Measurements from ENCODE around the gene UBE3B. TPM values are rescaled to one million over a fixed set of nuclear protein-coding genes. Genes with fewer than 3 reads are reported as not detected.

UBE3B gene
- total RNA-seq, 1 donor from 2014 or later: 34.4 TPM

DNA sequence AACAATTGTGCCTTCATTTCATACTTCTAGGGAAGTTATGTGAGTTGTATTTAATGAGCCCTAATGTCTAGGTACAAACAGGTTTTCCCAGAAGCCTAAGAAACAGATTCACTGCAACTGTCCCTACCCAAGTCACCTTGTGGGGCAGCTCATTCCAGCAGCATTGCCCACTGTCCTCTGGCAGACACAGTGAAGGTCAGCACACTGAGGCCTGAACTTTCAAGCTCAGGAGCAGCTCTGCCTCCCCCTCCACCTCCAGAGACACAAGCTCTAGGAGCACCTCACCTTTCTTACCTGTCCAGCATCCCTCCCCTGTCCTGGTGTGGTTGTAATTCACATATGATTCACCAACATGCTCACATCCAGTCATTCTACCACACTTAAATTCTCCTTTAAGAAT is 15.7 kb downstream of the UBE3B start:
- H3K27me3 ChIP-seq (ENCODE audit: insufficient read depth, low read length): no peaks in the 10 kb centered on the region
- H3K4me1 ChIP-seq (ENCODE audit: insufficient read depth, low read length): peaks cover 9% of the 10 kb centered on the region
- no peak overlapping the region for H3K4me2 ChIP-seq (ENCODE audit: low read length)
- no peak for TF ChIP-seq EZH2 (IDR thresholded peaks at IDR 0.05; ENCODE audit: insufficient read depth, low read length)
- no peak overlapping the region for H3K4me3 ChIP-seq (ENCODE audit: insufficient read depth, low read depth, low read length)
- no peaks in the 10 kb centered on the region for H3K79me2 ChIP-seq (ENCODE audit: insufficient read depth, low read length)
- peaks cover 37% of the 10 kb centered on the region for H3K36me3 ChIP-seq (ENCODE audit: insufficient read depth, low read length)
- Mint-ChIP-seq H3K36me3 (ENCODE audit: low read depth, unreplicated experiment) (peaks cover 20% of the 10 kb centered on the region), H3K9me3 (ENCODE audit: unreplicated experiment) (no peaks in the 10 kb centered on the region), H3K27me3 (ENCODE audit: low read depth, unreplicated experiment) (no peaks in the 10 kb centered on the region), H3K27ac (ENCODE audit: unreplicated experiment) (no peak overlapping the region), H3K4me1 (ENCODE audit: low read depth, unreplicated experiment) (peaks cover 11% of the 10 kb centered on the region), H3K4me3 (ENCODE audit: unreplicated experiment) (no peak overlapping the region)
- no peak overlapping the region for H2AFZ ChIP-seq (ENCODE audit: low read depth, low read length)
- H3K9me3 ChIP-seq (ENCODE audit: insufficient read depth, low read depth, low read length): no peaks in the 10 kb centered on the region
- FAIRE-seq (no peak), DNase-seq (ENCODE audit: low read depth) (no peak)
- no peak overlapping the region for H3K9ac ChIP-seq (ENCODE audit: low read length)
- no peaks in the 10 kb centered on the region for H4K20me1 ChIP-seq (ENCODE audit: insufficient read depth, low read length)
- no peak overlapping the region for H3K27ac ChIP-seq (ENCODE audit: low read depth, low read length)

- Histone ChIP-seq H3K36me3 (ENCODE audit: insufficient read depth, low read length) (peaks cover 31% of the 10 kb centered on the region), H3K27me3 (ENCODE audit: insufficient read depth, low read length) (no peaks in the 10 kb centered on the region), H3K27ac (ENCODE audit: low read depth, low read length) (no peak overlapping the region), H3K4me3 (ENCODE audit: insufficient read depth, low read depth, low read length) (no peak overlapping the region), H3K9me3 (ENCODE audit: insufficient read depth, low read depth, low read length) (no peaks in the 10 kb centered on the region), H4K20me1 (ENCODE audit: insufficient read depth, low read length) (no peaks in the 10 kb centered on the region), H3K4me1 (ENCODE audit: insufficient read depth, low read length) (peaks cover 10% of the 10 kb centered on the region), H3K9ac (ENCODE audit: low read length) (no peak overlapping the region), H3K79me2 (ENCODE audit: insufficient read depth, low read length) (no peaks in the 10 kb centered on the region), H2AFZ (ENCODE audit: low read depth, low read length) (no peak overlapping the region), H3K4me2 (ENCODE audit: low read length) (no peak overlapping the region)
- no peak overlapping the region for H3K27ac Mint-ChIP-seq (ENCODE audit: unreplicated experiment)
- no peak for TF ChIP-seq EZH2 (IDR thresholded peaks at IDR 0.05; ENCODE audit: insufficient read depth, low read length)
- peaks cover 18% of the 10 kb centered on the region for H3K36me3 Mint-ChIP-seq (ENCODE audit: low read depth, unreplicated experiment)
- H3K4me3 Mint-ChIP-seq (ENCODE audit: unreplicated experiment): no peak overlapping the region
- no peak for DNase-seq (ENCODE audit: low read depth)
- H3K4me1 Mint-ChIP-seq (ENCODE audit: low read depth, unreplicated experiment): peaks cover 13% of the 10 kb centered on the region
- H3K27me3 Mint-ChIP-seq (ENCODE audit: low read depth, unreplicated experiment): no peaks in the 10 kb centered on the region
- no peak for FAIRE-seq
- no peaks in the 10 kb centered on the region for H3K9me3 Mint-ChIP-seq (ENCODE audit: unreplicated experiment)
Observed at GRCh38 chr12:109493938-109494337, 16.5 kb downstream of the UBE3B start.

GRCh38 chr12:109494348-109494881 is 17.0 kb downstream of the UBE3B start:
- no peaks in the 10 kb centered on the region for H3K27me3 ChIP-seq (ENCODE audit: insufficient read depth, low read length)
- H3K27me3 Mint-ChIP-seq (ENCODE audit: low read depth, unreplicated experiment): no peaks in the 10 kb centered on the region
- H3K9ac ChIP-seq (ENCODE audit: low read length): no peak overlapping the region
- peaks cover 18% of the 10 kb centered on the region for H3K36me3 Mint-ChIP-seq (ENCODE audit: low read depth, unreplicated experiment)
- H3K4me1 ChIP-seq (ENCODE audit: insufficient read depth, low read length): peaks cover 10% of the 10 kb centered on the region
- H4K20me1 ChIP-seq (ENCODE audit: insufficient read depth, low read length): no peaks in the 10 kb centered on the region
- no peak overlapping the region for H3K4me3 Mint-ChIP-seq (ENCODE audit: unreplicated experiment)
- H3K9me3 ChIP-seq (ENCODE audit: insufficient read depth, low read depth, low read length): no peaks in the 10 kb centered on the region
- FAIRE-seq: no peak
- no peak for DNase-seq (ENCODE audit: low read depth)
- H3K27ac ChIP-seq (ENCODE audit: low read depth, low read length): no peak overlapping the region
- no peaks in the 10 kb centered on the region for H3K9me3 Mint-ChIP-seq (ENCODE audit: unreplicated experiment)
- no peak overlapping the region for H3K4me2 ChIP-seq (ENCODE audit: low read length)
- no peak overlapping the region for H3K27ac Mint-ChIP-seq (ENCODE audit: unreplicated experiment)
- no peak overlapping the region for H2AFZ ChIP-seq (ENCODE audit: low read depth, low read length)
- H3K36me3 ChIP-seq (ENCODE audit: insufficient read depth, low read length): peaks cover 28% of the 10 kb centered on the region
- no peak overlapping the region for H3K4me3 ChIP-seq (ENCODE audit: insufficient read depth, low read depth, low read length)
- peaks cover 13% of the 10 kb centered on the region for H3K4me1 Mint-ChIP-seq (ENCODE audit: low read depth, unreplicated experiment)
- H3K79me2 ChIP-seq (ENCODE audit: insufficient read depth, low read length): no peaks in the 10 kb centered on the region
- TF ChIP-seq, protein P1, sequence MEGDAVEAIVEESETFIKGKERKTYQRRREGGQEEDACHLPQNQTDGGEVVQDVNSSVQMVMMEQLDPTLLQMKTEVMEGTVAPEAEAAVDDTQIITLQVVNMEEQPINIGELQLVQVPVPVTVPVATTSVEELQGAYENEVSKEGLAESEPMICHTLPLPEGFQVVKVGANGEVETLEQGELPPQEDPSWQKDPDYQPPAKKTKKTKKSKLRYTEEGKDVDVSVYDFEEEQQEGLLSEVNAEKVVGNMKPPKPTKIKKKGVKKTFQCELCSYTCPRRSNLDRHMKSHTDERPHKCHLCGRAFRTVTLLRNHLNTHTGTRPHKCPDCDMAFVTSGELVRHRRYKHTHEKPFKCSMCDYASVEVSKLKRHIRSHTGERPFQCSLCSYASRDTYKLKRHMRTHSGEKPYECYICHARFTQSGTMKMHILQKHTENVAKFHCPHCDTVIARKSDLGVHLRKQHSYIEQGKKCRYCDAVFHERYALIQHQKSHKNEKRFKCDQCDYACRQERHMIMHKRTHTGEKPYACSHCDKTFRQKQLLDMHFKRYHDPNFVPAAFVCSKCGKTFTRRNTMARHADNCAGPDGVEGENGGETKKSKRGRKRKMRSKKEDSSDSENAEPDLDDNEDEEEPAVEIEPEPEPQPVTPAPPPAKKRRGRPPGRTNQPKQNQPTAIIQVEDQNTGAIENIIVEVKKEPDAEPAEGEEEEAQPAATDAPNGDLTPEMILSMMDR (IDR thresholded peaks at IDR 0.05; ENCODE audit: insufficient read depth, low read depth, low read length): no peak
- TF ChIP-seq EZH2 (IDR thresholded peaks at IDR 0.05; ENCODE audit: insufficient read depth, low read length): no peak
